H1 (cell line): ENCODE data around the gene VDAC2. TPM values are rescaled to one million over a fixed set of nuclear protein-coding genes. Genes with fewer than 3 reads are reported as not detected.
A peak's percentile ranks its signal among the peaks of the same experiment; 100 is the strongest.

Experiments used
- BACH1 ChIP-seq: IDR thresholded peaks from 2 replicates; pipeline ENCODE4 v1.6.1; 2012; ENCODE audit warnings: low read length, improper control_type of control experiment
- CHD7 ChIP-seq: fragments of 300-600 bp; sonication (generic); IDR thresholded peaks from 2 replicates; pipeline ENCODE4 v1.7.1; 2012; ENCODE audit warnings: low read length, moderate library complexity, mild to moderate bottlenecking, inconsistent platforms; ENCODE audit not compliant: insufficient replicate concordance
- RXRA ChIP-seq: IDR thresholded peaks from 2 replicates; pipeline ENCODE4 v1.6.1; 2011; ENCODE audit warnings: low read depth, mild to moderate bottlenecking, low read length, moderate library complexity; ENCODE audit not compliant: insufficient read depth
- YY1 ChIP-seq: IDR thresholded peaks from 2 replicates; pipeline ENCODE4 v1.6.1; 2011; ENCODE audit warnings: low read depth, mild to moderate bottlenecking, low read length
- polyA plus RNA-seq, 7 experiments: library from polyadenylated mRNA; depleted of rRNA in 3 of 7; stranded (reverse) in 5 of 7; unstranded in 2 of 7; fragments of >200 nt in 5 of 7; fragments of 200-250 nt in 2 of 7; gene quantifications; 1 replicate in 5 of 7; 2 replicates in 1 of 7; 4 replicates in 1 of 7; pipeline versions ENCODE4 v1.2.1 to v1.2.3, GENCODE V29; 2011 to 2013; ENCODE audit warnings: missing spikeins in 2 of 7, mixed read lengths in 2 of 7
- total RNA-seq: library from RNA; stranded (reverse); fragmentation: NEBNext Ultra II Directional; extraction: Animal tissue kit (Norgen Biotek cat#: 25700); gene quantifications from 2 replicates; pipeline ENCODE4 v1.2.1, GENCODE V29; 2021

VDAC2 gene
- total and polyA plus RNA-seq, 2 of the 8 experiments (the other 6 are each of a cell fraction or from before 2014, with no cell fraction given), result 89.8 to 284 TPM

GRCh38 chr10:75235375-75236177 is 25.0 kb downstream of the VDAC2 start, which contains the start of gene COMTD1 (continued):
- TF ChIP-seq CHD7, result no peak
- TF ChIP-seq RXRA, result no peak
- peak; percentile 85 for TF ChIP-seq BACH1
- TF ChIP-seq YY1, result peak; percentile 72; the same call in 1 of the 2 replicates
